HCEC 1CT (cell line): ENCODE results near the gene TM2D1.

Experiments
- DNase-seq: peaks from one replicate; pipeline ENCODE4 v3.0.0-alpha.2; 2017

The TM2D1 gene

DNA sequence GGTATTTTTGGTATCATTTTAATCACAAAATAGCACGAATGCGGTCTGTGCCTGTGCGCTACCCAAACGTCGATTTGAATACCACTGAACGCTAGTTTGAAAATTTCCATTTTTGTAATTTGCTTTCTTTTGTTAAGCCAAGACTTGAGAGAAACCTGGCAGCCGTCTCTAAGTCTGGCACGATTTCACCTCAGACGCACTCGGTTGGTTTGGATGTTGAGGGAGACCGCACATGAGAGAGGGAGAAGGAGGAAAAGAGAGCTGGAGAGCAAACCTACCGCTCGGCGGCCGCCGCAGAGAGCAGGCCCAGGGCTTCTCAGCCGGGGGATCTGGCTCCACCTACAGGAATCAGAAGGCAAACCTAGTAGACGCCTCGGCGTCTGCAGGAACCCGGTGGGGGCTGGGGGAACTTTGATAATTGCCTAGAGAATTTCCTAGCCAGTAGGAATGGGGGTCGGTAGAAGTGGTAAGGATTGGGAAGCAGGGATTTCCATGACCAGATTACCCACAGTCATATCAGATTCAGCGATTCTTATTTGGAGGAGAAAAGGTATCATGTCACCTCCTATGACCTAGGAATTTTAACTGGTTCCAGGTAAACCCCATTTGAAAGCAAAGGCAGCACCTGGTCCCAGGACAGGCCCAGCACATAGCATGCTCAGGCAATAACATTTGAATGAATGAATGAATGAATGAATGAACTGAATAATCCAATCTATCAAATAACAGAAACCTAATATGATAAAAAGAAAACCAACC, 83.2 kb downstream of the TM2D1 start:
- peak; percentile 73 for DNase-seq

DNA sequence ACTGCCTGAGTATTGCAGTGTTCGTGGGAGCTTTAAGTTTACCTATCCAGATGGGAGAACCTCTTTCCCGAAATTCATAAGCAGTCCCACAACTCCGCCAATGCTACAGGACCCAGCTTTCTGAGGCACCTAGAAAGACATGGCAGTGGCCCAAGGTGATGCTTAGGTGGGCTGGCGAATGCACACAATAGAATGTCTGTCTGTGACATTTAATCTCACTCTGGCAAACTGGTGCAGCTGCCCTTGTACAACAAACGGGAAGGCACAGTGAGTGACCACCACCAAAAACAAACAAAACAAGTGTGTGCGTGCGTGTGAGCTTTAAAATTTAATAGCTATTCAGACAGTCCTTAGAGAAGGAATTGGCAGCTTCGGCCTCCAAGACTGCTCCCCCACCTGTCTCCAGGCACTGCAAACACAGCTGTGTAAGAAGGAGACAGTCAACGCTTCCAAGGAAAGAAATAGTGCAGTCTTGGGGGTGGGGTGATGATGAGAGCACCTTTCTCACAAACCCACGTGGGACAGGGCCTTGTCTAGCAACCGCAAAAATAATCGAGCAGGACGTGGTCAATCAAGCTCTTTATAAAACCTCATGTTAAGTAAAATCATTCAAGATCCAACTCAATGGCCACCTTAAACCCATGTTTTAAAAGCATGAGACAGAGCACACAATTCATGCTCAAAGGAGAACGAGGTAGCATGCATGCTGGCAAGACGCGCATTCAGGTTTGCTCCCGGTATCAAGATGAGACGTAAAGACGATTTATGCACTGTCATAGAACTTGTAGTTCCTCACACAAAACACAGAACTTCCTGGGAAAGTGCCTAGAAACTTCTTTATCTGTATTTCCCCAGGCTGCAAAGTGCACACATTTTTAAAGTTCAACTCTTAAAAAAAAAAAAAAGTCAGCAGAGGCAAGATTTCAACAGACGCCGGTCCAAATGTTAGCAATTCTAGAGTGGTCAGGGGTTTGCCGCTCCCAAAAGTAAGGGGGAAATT, 84.1 kb downstream of the TM2D1 start:
- DNase-seq: no peak

DNA sequence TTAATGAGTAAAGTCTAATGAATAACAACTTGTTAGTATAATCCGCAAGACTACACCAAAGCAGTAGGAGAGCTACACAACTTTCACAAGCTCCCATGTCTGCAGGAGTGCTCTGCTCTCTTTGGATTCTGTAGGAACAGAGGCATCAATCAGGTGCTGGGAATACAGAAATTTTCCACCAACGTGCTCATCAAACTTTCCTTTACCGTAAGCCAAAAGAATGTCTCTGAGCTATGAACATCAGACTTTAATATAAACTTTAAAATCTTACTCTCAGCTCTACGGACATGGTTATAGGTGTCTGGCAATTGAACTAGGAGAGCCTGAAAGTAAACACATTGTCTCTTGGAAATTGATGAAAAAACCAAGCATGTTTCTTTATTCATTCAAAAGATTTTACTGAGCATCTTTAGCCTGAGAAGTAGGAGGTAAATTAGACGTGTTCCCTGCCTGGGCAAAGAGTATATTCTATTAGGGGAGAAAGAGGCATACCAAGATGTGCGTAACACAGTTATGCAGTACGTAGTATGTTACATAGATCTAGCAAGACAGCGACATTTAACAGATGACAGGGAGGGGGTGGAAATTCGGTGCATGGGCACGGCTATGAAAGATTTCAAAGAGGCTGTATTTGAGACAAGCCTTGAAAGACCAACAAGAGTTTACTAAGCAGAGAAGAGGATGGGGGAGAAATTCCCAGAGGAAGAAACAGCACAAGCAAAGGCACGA, 85.2 kb downstream of the TM2D1 start:
- no peak for DNase-seq

DNA sequence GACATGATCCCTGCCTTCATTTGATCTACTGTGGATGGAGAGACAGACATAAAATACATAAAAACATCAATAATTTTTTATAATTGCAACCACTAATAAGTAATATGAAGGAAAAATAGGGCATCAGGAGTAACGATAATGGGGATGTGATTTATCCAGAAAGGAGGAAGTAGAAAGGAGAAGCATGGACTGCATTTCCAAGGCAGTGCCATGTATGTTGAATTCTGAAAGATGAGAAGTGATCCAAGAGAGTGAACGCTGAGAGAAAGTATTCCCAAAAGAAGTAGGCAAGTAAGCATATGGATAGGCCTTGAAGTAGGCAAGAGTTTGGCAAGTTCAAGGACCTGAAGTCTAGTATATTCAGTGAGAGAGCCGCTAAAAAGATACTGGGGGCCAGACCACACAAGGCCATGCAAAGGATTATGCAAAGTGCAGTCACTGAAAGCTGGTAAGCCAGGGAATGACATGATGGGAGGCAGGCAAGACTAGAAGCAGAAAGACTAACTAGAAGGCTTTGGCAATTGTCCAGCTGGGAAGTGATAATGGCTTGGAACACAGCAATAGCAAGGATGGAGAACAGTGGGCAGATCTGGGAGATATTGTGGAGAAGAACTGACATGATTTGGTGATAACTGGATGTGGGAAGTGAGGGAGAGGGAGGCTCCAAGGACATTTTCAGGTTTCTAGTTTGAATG, 85.9 kb downstream of the TM2D1 start:
- no peak for DNase-seq

GRCh38 chr1:61638296-61638695, 86.6 kb downstream of the TM2D1 start:
- DNase-seq: peak; percentile 64

GRCh38 chr1:61637470-61637869, 87.5 kb downstream of the TM2D1 start:
- DNase-seq: no peak

DNA sequence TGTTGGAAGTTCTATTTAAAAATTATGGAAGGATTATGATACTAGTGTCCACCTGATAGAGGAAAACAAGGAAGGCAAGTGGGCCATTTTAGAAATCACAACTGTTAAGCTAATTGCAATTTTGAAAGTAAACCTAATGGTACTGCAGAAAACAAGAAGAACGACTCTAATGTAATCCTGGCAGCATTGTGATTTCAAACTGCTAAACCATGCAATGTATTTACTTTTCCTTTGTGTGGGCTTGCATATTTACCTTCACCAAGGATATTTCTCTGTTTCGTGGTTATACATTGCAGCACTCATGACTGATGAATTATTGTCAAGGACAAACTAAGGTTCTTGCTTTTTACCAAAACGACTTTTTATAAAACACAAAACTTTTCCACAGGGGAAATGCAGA, 88.1 kb downstream of the TM2D1 start:
- DNase-seq: no peak

GRCh38 chr1:61636376-61636775, 88.6 kb downstream of the TM2D1 start:
- no peak for DNase-seq

DNA sequence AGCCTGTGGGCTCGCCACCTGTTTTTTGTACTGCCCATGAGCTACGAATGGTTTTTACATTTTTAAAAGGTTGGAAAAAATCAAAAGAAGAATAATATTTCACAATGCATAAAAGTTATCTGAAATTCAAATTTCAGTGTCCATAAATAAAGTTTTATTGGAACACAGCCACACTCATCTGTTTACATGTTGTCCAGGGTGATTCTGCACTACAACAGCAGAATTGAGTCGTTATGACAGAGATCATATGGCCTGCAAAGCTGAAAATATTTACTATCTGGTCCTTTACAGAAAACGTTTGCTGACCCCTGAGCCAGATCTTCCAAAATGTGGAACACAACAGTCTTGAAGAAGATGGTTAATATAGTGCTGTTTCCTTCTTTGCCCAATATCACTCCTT, 89.4 kb downstream of the TM2D1 start:
- no peak for DNase-seq

DNA sequence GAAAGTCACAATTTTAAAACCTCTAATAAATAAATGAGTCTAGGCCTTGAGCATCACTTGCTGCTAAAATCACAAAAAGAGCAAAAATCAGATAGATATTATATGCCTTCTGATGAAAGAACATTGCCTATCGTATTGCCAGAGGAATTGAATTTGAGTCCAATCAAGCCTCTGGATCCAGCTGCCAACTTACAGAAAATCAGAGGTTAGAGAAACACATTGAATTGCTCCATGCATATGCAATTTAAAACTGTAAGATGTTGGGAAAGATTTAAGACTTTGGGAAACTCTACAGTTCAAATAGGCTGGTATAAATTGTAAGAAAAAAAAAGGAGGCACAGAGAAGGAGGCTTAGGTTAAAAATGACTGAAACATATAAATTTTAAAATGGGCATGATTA, 93.5 kb downstream of the TM2D1 start:
- no peak for DNase-seq
